H9 (cell line): ENCODE data around the gene CAVIN3. TPM values are rescaled to one million over a fixed set of nuclear protein-coding genes. Genes with fewer than 3 reads are reported as not detected.

Experiments used
- DNase-seq: peaks from one replicate; pipeline ENCODE4 v3.0.0-alpha.2; 2017
- H2AFZ ChIP-seq: one replicate; pipeline ENCODE4 v1.6.1; 2013; ENCODE audit warnings: mild to moderate bottlenecking, low read length, control low read depth, moderate library complexity
- H2AK5ac ChIP-seq: 2 replicates; pipeline ENCODE4 v1.6.1; 2013; ENCODE audit warnings: low read length, control low read depth, mixed read lengths; ENCODE audit not compliant: insufficient read length
- H2BK120ac ChIP-seq: one replicate; pipeline ENCODE4 v1.6.1; 2013; ENCODE audit warnings: low read depth, mild to moderate bottlenecking, low read length, control low read depth, inconsistent platforms; ENCODE audit not compliant: poor library complexity, severe bottlenecking
- H2BK12ac ChIP-seq: 2 replicates; pipeline ENCODE4 v1.6.1; 2013; ENCODE audit warnings: low read length, control low read depth, mixed read lengths, low read depth; ENCODE audit not compliant: insufficient read length
- H2BK15ac ChIP-seq: 2 replicates; pipeline ENCODE4 v1.6.1; 2013; ENCODE audit warnings: low read depth, low read length, control low read depth
- H2BK20ac ChIP-seq: one replicate; pipeline ENCODE4 v1.6.1; 2013; ENCODE audit warnings: low read depth, mild to moderate bottlenecking, low read length, control low read depth, inconsistent platforms; ENCODE audit not compliant: poor library complexity, severe bottlenecking
- H2BK5ac ChIP-seq: 2 replicates; pipeline ENCODE4 v1.6.1; 2013; ENCODE audit warnings: low read length, control low read depth, mixed read lengths; ENCODE audit not compliant: insufficient read length
- H3K14ac ChIP-seq: 2 replicates; pipeline ENCODE4 v1.6.1; 2013; ENCODE audit warnings: low read length, control low read depth; ENCODE audit not compliant: insufficient read depth
- H3K18ac ChIP-seq: 2 replicates; pipeline ENCODE4 v1.6.1; 2013; ENCODE audit warnings: low read depth, mild to moderate bottlenecking, mixed read lengths, low read length, control low read depth; ENCODE audit not compliant: insufficient read length
- H3K23ac ChIP-seq: 2 replicates; pipeline ENCODE4 v1.6.1; 2013; ENCODE audit warnings: low read length, control low read depth, mixed read lengths, low read depth; ENCODE audit not compliant: insufficient read length
- H3K23me2 ChIP-seq: 2 replicates; pipeline ENCODE4 v1.6.1; 2013; ENCODE audit warnings: low read depth, mild to moderate bottlenecking, mixed read lengths, low read length, control low read depth; ENCODE audit not compliant: insufficient read length, poor library complexity, severe bottlenecking
- H3K27ac ChIP-seq: 2 replicates; pipeline ENCODE4 v1.5.1; 2013; ENCODE audit warnings: low read length, control low read depth, mixed read lengths, low read depth; ENCODE audit not compliant: insufficient read length
- H3K27me3 ChIP-seq: 2 replicates; pipeline ENCODE4 v1.6.1; 2013; ENCODE audit warnings: low read length, control low read depth, inconsistent platforms; ENCODE audit not compliant: insufficient read depth
- H3K4ac ChIP-seq: 2 replicates; pipeline ENCODE4 v1.6.1; 2013; ENCODE audit warnings: low read depth, mild to moderate bottlenecking, control low read depth, inconsistent platforms, low read length, moderate library complexity
- H3K4me1 ChIP-seq: 2 replicates; pipeline ENCODE4 v1.6.1; 2013; ENCODE audit warnings: low read length, control low read depth, inconsistent platforms; ENCODE audit not compliant: insufficient read depth
- H3K4me2 ChIP-seq: 2 replicates; pipeline ENCODE4 v1.6.1; 2013; ENCODE audit warnings: low read length, control low read depth, mixed read lengths; ENCODE audit not compliant: insufficient read length, insufficient read depth
- H3K56ac ChIP-seq: 2 replicates; pipeline ENCODE4 v1.6.1; 2013; ENCODE audit warnings: low read depth, mild to moderate bottlenecking, mixed read lengths, low read length, control low read depth; ENCODE audit not compliant: insufficient read length
- H3K79me1 ChIP-seq: 2 replicates; pipeline ENCODE4 v1.6.1; 2013; ENCODE audit warnings: low read depth, mild to moderate bottlenecking, moderate library complexity, low read length, control low read depth, inconsistent platforms; ENCODE audit not compliant: insufficient read depth, poor library complexity, severe bottlenecking
- H3K79me2 ChIP-seq: 2 replicates; pipeline ENCODE4 v1.6.1; 2013; ENCODE audit warnings: low read length, control low read depth, inconsistent platforms; ENCODE audit not compliant: insufficient read depth
- H3K9ac ChIP-seq: 2 replicates; pipeline ENCODE4 v1.6.1; 2013; ENCODE audit warnings: low read length, control low read depth, mixed read lengths; ENCODE audit not compliant: insufficient read length; ENCODE audit errors: extremely low read depth
- H3K9me3 ChIP-seq: one replicate; pipeline ENCODE4 v1.6.1; 2013; ENCODE audit warnings: low read depth, low read length, inconsistent platforms; ENCODE audit not compliant: control insufficient read depth
- H3T11ph ChIP-seq: one replicate; pipeline ENCODE4 v1.6.1; 2013; ENCODE audit warnings: mild to moderate bottlenecking, low read length, control low read depth, inconsistent platforms
- H4K20me1 ChIP-seq: one replicate; pipeline ENCODE4 v1.6.1; 2013; ENCODE audit not compliant: control insufficient read depth, insufficient read length, insufficient read depth
- H4K5ac ChIP-seq: 2 replicates; pipeline ENCODE4 v1.6.1; 2013; ENCODE audit warnings: low read depth, mild to moderate bottlenecking, mixed read lengths, low read length, control low read depth; ENCODE audit not compliant: insufficient read length
- H4K8ac ChIP-seq: replicated peaks from 2 replicates; pipeline ENCODE4 v1.6.1; 2013; ENCODE audit warnings: low read length, control low read depth, mixed read lengths, low read depth; ENCODE audit not compliant: insufficient read length
- H4K91ac ChIP-seq: 2 replicates; pipeline ENCODE4 v1.6.1; 2013; ENCODE audit warnings: low read depth, mild to moderate bottlenecking, moderate library complexity, mixed read lengths, low read length, control low read depth; ENCODE audit not compliant: insufficient read length
- H3K27ac Mint-ChIP-seq, 3 experiments: 2 replicates in 2 of 3; 3 replicates in 1 of 3; pipeline ENCODE4 v1.8.0; 2020 to 2021; ENCODE audit warnings: mixed read lengths in 3 of 3, mild to moderate bottlenecking in 1 of 3, moderate library complexity in 1 of 3
- H3K27me3 Mint-ChIP-seq: 2 replicates; pipeline ENCODE4 v1.8.0; 2021; ENCODE audit warnings: low read depth, mild to moderate bottlenecking, moderate library complexity, mixed read lengths
- H3K36me3 Mint-ChIP-seq, 3 experiments: 2 replicates in 2 of 3; 3 replicates in 1 of 3; pipeline ENCODE4 v1.8.0; 2020 to 2021; ENCODE audit warnings: low read depth in 3 of 3, mixed read lengths in 3 of 3; ENCODE audit not compliant: insufficient read depth in 1 of 3
- H3K4me1 Mint-ChIP-seq, 2 experiments: 2 replicates each; pipeline ENCODE4 v1.8.0; 2020; ENCODE audit warnings: mixed read lengths in 2 of 2
- H3K4me3 Mint-ChIP-seq, 2 experiments: 2 replicates in 1 of 2; 3 replicates in 1 of 2; pipeline ENCODE4 v1.8.0; 2020 to 2021; ENCODE audit warnings: mild to moderate bottlenecking in 2 of 2, mixed read lengths in 2 of 2, moderate library complexity in 1 of 2
- H3K9me3 Mint-ChIP-seq, 2 experiments: 2 replicates in 1 of 2; 3 replicates in 1 of 2; pipeline ENCODE4 v1.8.0; 2020; ENCODE audit warnings: mild to moderate bottlenecking in 2 of 2, mixed read lengths in 2 of 2, moderate library complexity in 1 of 2
- CTCF ChIP-seq: fragments of 200-600 bp; sonication (generic); conservative IDR thresholded peaks from 3 replicates; pipeline ENCODE4 v1.8.0; 2021; ENCODE audit warnings: antibody characterized with exemption, mild to moderate bottlenecking
- WGBS: extraction: QIAGEN DNeasy Blood & Tissue Kit; methylation state at CpG from one replicate; pipeline ENCODE4 v1.1.7; 2013; ENCODE audit warnings: missing lambda C conversion rate, low lambda C conversion rate, mixed read lengths; ENCODE audit not compliant: insufficient read length; ENCODE audit errors: extremely low coverage; 5-methylcytosine and 5-hydroxymethylcytosine counted together
- total RNA-seq: library from RNA; stranded (reverse); gene quantifications from 2 replicates; pipeline ENCODE4 v1.2.1, GENCODE V29; 2021

Gene CAVIN3
- total RNA-seq, 1 experiment from 2014 or later: 60.0 TPM

- H3K36me3 Mint-ChIP-seq: peaks cover 0 to 13% (median 6%) of the 10 kb centered on the region in 3 experiments; a peak in 4 of 7 replicates
- Histone ChIP-seq H3K4ac (no peak overlapping the region), H3K27me3 (no peaks in the 10 kb centered on the region), H3K56ac (no peak overlapping the region), H3K23me2 (no peaks in the 10 kb centered on the region), H2AFZ (no peak overlapping the region), H4K20me1 (no peaks in the 10 kb centered on the region), H3K4me1 (peaks cover 5% of the 10 kb centered on the region; the same call in 1 of the 2 replicates), H3K27ac (no peak overlapping the region), H3K9me3 (no peaks in the 10 kb centered on the region), H2BK120ac (no peak overlapping the region), H2BK12ac (no peak overlapping the region), H2BK5ac (no peak overlapping the region), H3T11ph (no peak overlapping the region), H4K91ac (no peak overlapping the region), H2AK5ac (no peak overlapping the region), H3K9ac (no peak overlapping the region), H3K4me2 (no peak overlapping the region), H4K5ac (no peak overlapping the region), H2BK20ac (no peak overlapping the region), H3K23ac (no peak overlapping the region), H4K8ac (no peak overlapping the region), H2BK15ac (no peak overlapping the region), H3K18ac (no peak overlapping the region), H3K14ac (no peak overlapping the region), H3K79me2 (no peaks in the 10 kb centered on the region), H3K79me1 (no peaks in the 10 kb centered on the region)
- TF ChIP-seq CTCF: no peak
- no peaks in the 10 kb centered on the region for H3K27me3 Mint-ChIP-seq
- H3K4me1 Mint-ChIP-seq: peaks cover 13 to 21% of the 10 kb centered on the region in 2 experiments
- H3K4me3 Mint-ChIP-seq: no peak overlapping the region
- no peak overlapping the region for H3K27ac Mint-ChIP-seq
- DNase-seq: no peak
- WGBS: no CpG with 5 or more reads among the region's 2 CpGs
- no peaks in the 10 kb centered on the region; a peak in 1 of 5 replicates for H3K9me3 Mint-ChIP-seq
Measured at GRCh38 chr11:6333095-6333494, 12.8 kb upstream of the CAVIN3 start.
